IMR-90 (cell line): ENCODE measurements around the gene LRFN4. TPM values are rescaled to one million over a fixed set of nuclear protein-coding genes. Genes with fewer than 3 reads are reported as not detected.

Source experiments
- ATAC-seq: fragments of 200-7000 bp; cut with Tn5 transposase; 2 replicates; pipeline ENCODE4 v1.9.1; 2020; ENCODE audit warnings: low read depth, mild to moderate bottlenecking, moderate library complexity
- BruUV-seq: library from RNA; stranded (reverse); fragments of 400-500 nt; replicated peaks from 2 replicates; lab custom pipeline; 2021; lab: Mats Ljungman, UMichigan
- CTCF ChIA-PET: fragments of 300-600 bp; formaldehyde crosslinking; extraction: SDS; loops from one replicate; lab custom pipeline; 2021; ENCODE audit warnings: antibody characterized with exemption; lab: Yijun Ruan, JAX
- POLR2A ChIA-PET: fragments of 300-600 bp; sonication (Branson Sonifier 250); formaldehyde crosslinking; loops from one replicate; lab custom pipeline; 2022; ENCODE audit warnings: antibody characterized with exemption; ENCODE audit not compliant: unreplicated experiment; lab: Charles Lee
- DNase-seq: peaks from one replicate; pipeline ENCODE4 v3.0.0; 2013
- H2AFZ ChIP-seq: replicated peaks from 2 replicates; pipeline ENCODE3; 2013; ENCODE audit warnings: low read length, mild to moderate bottlenecking; ENCODE audit not compliant: poor library complexity
- H2AK5ac ChIP-seq: 2 replicates; pipeline ENCODE4 v1.6.1; 2013; ENCODE audit warnings: low read depth, low read length, inconsistent platforms
- H2AK9ac ChIP-seq: replicated peaks from 2 replicates; pipeline ENCODE3; 2013; ENCODE audit warnings: mild to moderate bottlenecking, low read depth, low read length, moderate library complexity; ENCODE audit not compliant: poor library complexity
- H2BK120ac ChIP-seq: 2 replicates; pipeline ENCODE4 v1.6.1; 2013; ENCODE audit warnings: low read depth, low read length, inconsistent platforms
- H2BK15ac ChIP-seq: 3 replicates; pipeline ENCODE4 v1.6.1; 2013; ENCODE audit warnings: low read depth, low read length, inconsistent platforms
- H2BK20ac ChIP-seq: 2 replicates; pipeline ENCODE4 v1.6.1; 2013; ENCODE audit warnings: low read depth, mild to moderate bottlenecking, inconsistent platforms, low read length, moderate library complexity
- H2BK5ac ChIP-seq: 2 replicates; pipeline ENCODE4 v1.6.1; 2013; ENCODE audit warnings: mild to moderate bottlenecking, low read depth, low read length, inconsistent platforms; ENCODE audit not compliant: poor library complexity, severe bottlenecking
- H3K14ac ChIP-seq: replicated peaks from 2 replicates; pipeline ENCODE4 v1.6.1; 2013; ENCODE audit warnings: low read depth, low read length, inconsistent platforms
- H3K18ac ChIP-seq: 2 replicates; pipeline ENCODE4 v1.6.1; 2013; ENCODE audit warnings: low read depth, low read length, control low read depth
- H3K23ac ChIP-seq: 2 replicates; pipeline ENCODE4 v1.6.1; 2013; ENCODE audit warnings: low read depth, low read length, inconsistent platforms
- H3K27ac ChIP-seq: 2 replicates; pipeline ENCODE4 v1.5.1; 2013; ENCODE audit warnings: mild to moderate bottlenecking, control low read depth, low read length; ENCODE audit not compliant: insufficient read depth
- H3K27me3 ChIP-seq: 2 replicates; pipeline ENCODE4 v1.6.1; 2013; ENCODE audit warnings: low read length; ENCODE audit not compliant: control insufficient read depth, insufficient read depth
- H3K36me3 ChIP-seq: 2 replicates; pipeline ENCODE4 v1.6.1; 2013; ENCODE audit warnings: low read length, mixed read lengths; ENCODE audit not compliant: control insufficient read depth, insufficient read depth
- H3K4ac ChIP-seq: 2 replicates; pipeline ENCODE4 v1.6.1; 2013; ENCODE audit warnings: low read depth, low read length, inconsistent platforms
- H3K4me1 ChIP-seq: 2 replicates; pipeline ENCODE4 v1.6.1; 2013; ENCODE audit warnings: low read length, mixed read lengths; ENCODE audit not compliant: control insufficient read depth, insufficient read depth
- H3K4me2 ChIP-seq: 2 replicates; pipeline ENCODE4 v1.6.1; 2013; ENCODE audit warnings: low read depth, mild to moderate bottlenecking, control low read depth, low read length, moderate library complexity
- H3K4me3 ChIP-seq: 2 replicates; pipeline ENCODE4 v1.5.1; 2013; ENCODE audit warnings: low read depth, mild to moderate bottlenecking, control low read depth, low read length, moderate library complexity; ENCODE audit not compliant: insufficient read depth
- H3K56ac ChIP-seq: 2 replicates; pipeline ENCODE4 v1.6.1; 2013; ENCODE audit warnings: low read length, inconsistent platforms; ENCODE audit not compliant: insufficient read depth; ENCODE audit errors: extremely low read depth
- H3K79me1 ChIP-seq, 2 experiments: 2 replicates each; pipeline ENCODE4 v1.6.1; 2013; ENCODE audit warnings: low read length in 2 of 2, inconsistent platforms in 1 of 2, low read depth in 1 of 2
- H3K9ac ChIP-seq: 2 replicates; pipeline ENCODE4 v1.6.1; 2013; ENCODE audit warnings: low read depth, low read length, control low read depth
- H3K9me1 ChIP-seq: 2 replicates; pipeline ENCODE4 v1.6.1; 2013; ENCODE audit warnings: low read length, inconsistent platforms; ENCODE audit not compliant: insufficient read depth
- H3K9me3 ChIP-seq: 2 replicates; pipeline ENCODE4 v1.6.1; 2013; ENCODE audit warnings: low read length; ENCODE audit not compliant: control insufficient read depth, insufficient read depth
- H4K20me1 ChIP-seq: 2 replicates; pipeline ENCODE4 v1.6.1; 2013; ENCODE audit warnings: low read length, inconsistent platforms; ENCODE audit not compliant: insufficient read depth
- H4K5ac ChIP-seq: 2 replicates; pipeline ENCODE4 v1.6.1; 2013; ENCODE audit warnings: mild to moderate bottlenecking, low read depth, low read length, control low read depth
- H4K8ac ChIP-seq, 2 experiments: 2 replicates each; pipeline ENCODE4 v1.6.1; 2013; ENCODE audit warnings: low read depth in 2 of 2, low read length in 2 of 2, control low read depth in 1 of 2, inconsistent platforms in 1 of 2
- H4K91ac ChIP-seq: 2 replicates; pipeline ENCODE4 v1.6.1; 2013; ENCODE audit warnings: low read depth, low read length, inconsistent platforms; ENCODE audit not compliant: insufficient read depth
- MAFK ChIP-seq: IDR thresholded peaks from 2 replicates; pipeline ENCODE4 v1.6.1; 2012; ENCODE audit warnings: low read depth, low read length, improper control_type of control experiment
- WGBS, 2 experiments: methylation state at CpG; one replicate each; pipeline versions ENCODE4 v1.1.5 to v1.1.7; 2013; ENCODE audit warnings: missing lambda C conversion rate in 2 of 2; ENCODE audit not compliant: insufficient read length in 1 of 2; ENCODE audit errors: extremely low coverage in 2 of 2; 5-methylcytosine and 5-hydroxymethylcytosine counted together
- dilution Hi-C: fragments of 300-500 bp; cut with HindIII; formaldehyde crosslinking; loops from one replicate; pipeline ENCODE4 v1.14.3; 2018; ENCODE audit warnings: low sequenced_read_pairs; ENCODE audit not compliant: unreplicated experiment
- in situ Hi-C: fragments of 300-500 bp; cut with MboI; formaldehyde crosslinking; loops from 3 replicates; pipeline ENCODE4 v1.14.3; 2019; ENCODE audit warnings: low sequenced_read_pairs, inconsistent platforms, mixed read lengths
- intact Hi-C: fragments of 100-400 bp; cut with micrococcal nuclease; formaldehyde crosslinking; loops from 2 replicates; pipeline ENCODE4 v1.10.0; 2022
- polyA plus RNA-seq, 3 experiments: library from polyadenylated mRNA; depleted of rRNA; stranded (reverse); fragments of >200 nt; gene quantifications; 2 replicates each; pipeline ENCODE4 v1.2.3, GENCODE V29; 2012; ENCODE audit warnings: low replicate concordance in 1 of 3
- total RNA-seq: library from RNA; depleted of rRNA; stranded (reverse); fragments of >200 nt; gene quantifications from 2 replicates; pipeline ENCODE4 v1.2.3, GENCODE V29; 2012

The LRFN4 gene
- total and polyA plus RNA-seq, 2 of the 4 experiments (the other 2 are of a cell fraction), result 6.1 to 18.9 TPM

DNA sequence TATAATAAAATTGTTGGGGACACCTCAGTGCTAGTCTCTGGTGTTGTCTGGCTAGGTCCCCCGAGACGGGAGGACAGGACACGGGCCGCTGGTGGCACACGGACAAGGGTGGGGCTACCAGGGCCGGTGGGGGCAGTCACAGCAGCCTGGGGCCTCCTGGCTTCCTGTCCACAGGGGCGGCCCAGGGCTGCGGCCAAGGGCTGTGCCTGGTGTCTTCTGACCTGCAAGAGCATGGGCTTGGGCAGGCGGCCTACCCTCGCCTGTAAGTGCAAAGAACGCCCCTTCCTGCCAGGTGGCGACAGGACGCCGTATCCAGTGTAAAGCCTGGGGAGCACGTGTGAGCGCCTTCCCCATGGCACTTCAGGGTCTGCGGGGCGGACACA lies 3.6 kb downstream of the LRFN4 start:
- BruUV-seq, result no TSS peak
- no peak overlapping the region for H3K23ac ChIP-seq
- DNase-seq (no peak), ATAC-seq (no peak)
- peaks cover 4% of the 10 kb centered on the region for H3K4me1 ChIP-seq
- H4K20me1 ChIP-seq, result peaks cover 6% of the 10 kb centered on the region; the same call in 1 of the 2 replicates
- H3K14ac ChIP-seq, result no peak overlapping the region
- no peak overlapping the region for H3K18ac ChIP-seq
- no peak overlapping the region for H3K4ac ChIP-seq
- no peak overlapping the region for H2BK20ac ChIP-seq
- no peak overlapping the region for H4K5ac ChIP-seq
- H3K56ac ChIP-seq, result no peak overlapping the region
- peaks cover 32% of the 10 kb centered on the region; the same call in 1 of the 2 replicates for H3K36me3 ChIP-seq
- dilution Hi-C loops (no loop called here), in situ Hi-C loops (no loop called here), intact Hi-C loops (no loop called here)
- no peak overlapping the region for H3K27ac ChIP-seq
- ChIA-PET POLR2A (interaction anchor here (0.6 kb wide), 1 partner anchor 24 kb away, joined by 4 read pairs; no protein-coding TSS in a partner anchor), CTCF (no interaction called here)
- H2AK5ac ChIP-seq, result no peak overlapping the region
- no peak overlapping the region for H4K91ac ChIP-seq
- WGBS, 2 experiments, result 78% methylated on average over 13 of the region's 18 CpGs; no CpG with 5 or more reads in 1 of the 2 experiments
- no peak overlapping the region for H3K4me2 ChIP-seq
- no peak overlapping the region for H3K9ac ChIP-seq
- peaks cover 3% of the 10 kb centered on the region; the same call in 1 of the 2 replicates for H3K9me1 ChIP-seq
- H3K4me3 ChIP-seq, result no peak overlapping the region
- no peak overlapping the region for H2BK15ac ChIP-seq
- peaks cover 3 to 23% of the 10 kb centered on the region in 2 experiments; a peak in 2 of 4 replicates for H3K79me1 ChIP-seq
- H2BK120ac ChIP-seq, result no peak overlapping the region
- H2AK9ac ChIP-seq, result no peak overlapping the region
- H4K8ac ChIP-seq, result no peak overlapping the region
- no peaks in the 10 kb centered on the region for H3K9me3 ChIP-seq
- H2AFZ ChIP-seq, result no peak overlapping the region
- no peaks in the 10 kb centered on the region for H3K27me3 ChIP-seq
- H2BK5ac ChIP-seq, result no peak overlapping the region
- no peak for TF ChIP-seq MAFK
